H9 (cell line): ENCODE results near the gene RANBP9. TPM values are rescaled to one million over a fixed set of nuclear protein-coding genes. Genes with fewer than 3 reads are reported as not detected.

Source experiments
- DNase-seq: peaks from one replicate; pipeline ENCODE4 v3.0.0-alpha.2; 2017
- H2AFZ ChIP-seq: one replicate; pipeline ENCODE4 v1.6.1; 2013; ENCODE audit warnings: mild to moderate bottlenecking, low read length, control low read depth, moderate library complexity
- H2AK5ac ChIP-seq: 2 replicates; pipeline ENCODE4 v1.6.1; 2013; ENCODE audit warnings: low read length, control low read depth, mixed read lengths; ENCODE audit not compliant: insufficient read length
- H2BK120ac ChIP-seq: one replicate; pipeline ENCODE4 v1.6.1; 2013; ENCODE audit warnings: low read depth, mild to moderate bottlenecking, low read length, control low read depth, inconsistent platforms; ENCODE audit not compliant: poor library complexity, severe bottlenecking
- H2BK12ac ChIP-seq: 2 replicates; pipeline ENCODE4 v1.6.1; 2013; ENCODE audit warnings: low read length, control low read depth, mixed read lengths, low read depth; ENCODE audit not compliant: insufficient read length
- H2BK15ac ChIP-seq: 2 replicates; pipeline ENCODE4 v1.6.1; 2013; ENCODE audit warnings: low read depth, low read length, control low read depth
- H2BK20ac ChIP-seq: one replicate; pipeline ENCODE4 v1.6.1; 2013; ENCODE audit warnings: low read depth, mild to moderate bottlenecking, low read length, control low read depth, inconsistent platforms; ENCODE audit not compliant: poor library complexity, severe bottlenecking
- H2BK5ac ChIP-seq: 2 replicates; pipeline ENCODE4 v1.6.1; 2013; ENCODE audit warnings: low read length, control low read depth, mixed read lengths; ENCODE audit not compliant: insufficient read length
- H3K14ac ChIP-seq: 2 replicates; pipeline ENCODE4 v1.6.1; 2013; ENCODE audit warnings: low read length, control low read depth; ENCODE audit not compliant: insufficient read depth
- H3K18ac ChIP-seq: 2 replicates; pipeline ENCODE4 v1.6.1; 2013; ENCODE audit warnings: low read depth, mild to moderate bottlenecking, mixed read lengths, low read length, control low read depth; ENCODE audit not compliant: insufficient read length
- H3K23ac ChIP-seq: 2 replicates; pipeline ENCODE4 v1.6.1; 2013; ENCODE audit warnings: low read length, control low read depth, mixed read lengths, low read depth; ENCODE audit not compliant: insufficient read length
- H3K23me2 ChIP-seq: 2 replicates; pipeline ENCODE4 v1.6.1; 2013; ENCODE audit warnings: low read depth, mild to moderate bottlenecking, mixed read lengths, low read length, control low read depth; ENCODE audit not compliant: insufficient read length, poor library complexity, severe bottlenecking
- H3K27ac ChIP-seq: 2 replicates; pipeline ENCODE4 v1.5.1; 2013; ENCODE audit warnings: low read length, control low read depth, mixed read lengths, low read depth; ENCODE audit not compliant: insufficient read length
- H3K27me3 ChIP-seq: 2 replicates; pipeline ENCODE4 v1.6.1; 2013; ENCODE audit warnings: low read length, control low read depth, inconsistent platforms; ENCODE audit not compliant: insufficient read depth
- H3K4ac ChIP-seq: 2 replicates; pipeline ENCODE4 v1.6.1; 2013; ENCODE audit warnings: low read depth, mild to moderate bottlenecking, control low read depth, inconsistent platforms, low read length, moderate library complexity
- H3K4me1 ChIP-seq: 2 replicates; pipeline ENCODE4 v1.6.1; 2013; ENCODE audit warnings: low read length, control low read depth, inconsistent platforms; ENCODE audit not compliant: insufficient read depth
- H3K4me2 ChIP-seq: 2 replicates; pipeline ENCODE4 v1.6.1; 2013; ENCODE audit warnings: low read length, control low read depth, mixed read lengths; ENCODE audit not compliant: insufficient read length, insufficient read depth
- H3K56ac ChIP-seq: 2 replicates; pipeline ENCODE4 v1.6.1; 2013; ENCODE audit warnings: low read depth, mild to moderate bottlenecking, mixed read lengths, low read length, control low read depth; ENCODE audit not compliant: insufficient read length
- H3K79me1 ChIP-seq: 2 replicates; pipeline ENCODE4 v1.6.1; 2013; ENCODE audit warnings: low read depth, mild to moderate bottlenecking, moderate library complexity, low read length, control low read depth, inconsistent platforms; ENCODE audit not compliant: insufficient read depth, poor library complexity, severe bottlenecking
- H3K79me2 ChIP-seq: 2 replicates; pipeline ENCODE4 v1.6.1; 2013; ENCODE audit warnings: low read length, control low read depth, inconsistent platforms; ENCODE audit not compliant: insufficient read depth
- H3K9ac ChIP-seq: 2 replicates; pipeline ENCODE4 v1.6.1; 2013; ENCODE audit warnings: low read length, control low read depth, mixed read lengths; ENCODE audit not compliant: insufficient read length; ENCODE audit errors: extremely low read depth
- H3K9me3 ChIP-seq: one replicate; pipeline ENCODE4 v1.6.1; 2013; ENCODE audit warnings: low read depth, low read length, inconsistent platforms; ENCODE audit not compliant: control insufficient read depth
- H3T11ph ChIP-seq: one replicate; pipeline ENCODE4 v1.6.1; 2013; ENCODE audit warnings: mild to moderate bottlenecking, low read length, control low read depth, inconsistent platforms
- H4K20me1 ChIP-seq: one replicate; pipeline ENCODE4 v1.6.1; 2013; ENCODE audit not compliant: control insufficient read depth, insufficient read length, insufficient read depth
- H4K5ac ChIP-seq: 2 replicates; pipeline ENCODE4 v1.6.1; 2013; ENCODE audit warnings: low read depth, mild to moderate bottlenecking, mixed read lengths, low read length, control low read depth; ENCODE audit not compliant: insufficient read length
- H4K8ac ChIP-seq: replicated peaks from 2 replicates; pipeline ENCODE4 v1.6.1; 2013; ENCODE audit warnings: low read length, control low read depth, mixed read lengths, low read depth; ENCODE audit not compliant: insufficient read length
- H4K91ac ChIP-seq: 2 replicates; pipeline ENCODE4 v1.6.1; 2013; ENCODE audit warnings: low read depth, mild to moderate bottlenecking, moderate library complexity, mixed read lengths, low read length, control low read depth; ENCODE audit not compliant: insufficient read length
- H3K27ac Mint-ChIP-seq, 3 experiments: 2 replicates in 2 of 3; 3 replicates in 1 of 3; pipeline ENCODE4 v1.8.0; 2020 to 2021; ENCODE audit warnings: mixed read lengths in 3 of 3, mild to moderate bottlenecking in 1 of 3, moderate library complexity in 1 of 3
- H3K27me3 Mint-ChIP-seq: 2 replicates; pipeline ENCODE4 v1.8.0; 2021; ENCODE audit warnings: low read depth, mild to moderate bottlenecking, moderate library complexity, mixed read lengths
- H3K36me3 Mint-ChIP-seq, 3 experiments: 2 replicates in 2 of 3; 3 replicates in 1 of 3; pipeline ENCODE4 v1.8.0; 2020 to 2021; ENCODE audit warnings: low read depth in 3 of 3, mixed read lengths in 3 of 3; ENCODE audit not compliant: insufficient read depth in 1 of 3
- H3K4me1 Mint-ChIP-seq, 2 experiments: 2 replicates each; pipeline ENCODE4 v1.8.0; 2020; ENCODE audit warnings: mixed read lengths in 2 of 2
- H3K4me3 Mint-ChIP-seq, 2 experiments: 2 replicates in 1 of 2; 3 replicates in 1 of 2; pipeline ENCODE4 v1.8.0; 2020 to 2021; ENCODE audit warnings: mild to moderate bottlenecking in 2 of 2, mixed read lengths in 2 of 2, moderate library complexity in 1 of 2
- H3K9me3 Mint-ChIP-seq, 2 experiments: 2 replicates in 1 of 2; 3 replicates in 1 of 2; pipeline ENCODE4 v1.8.0; 2020; ENCODE audit warnings: mild to moderate bottlenecking in 2 of 2, mixed read lengths in 2 of 2, moderate library complexity in 1 of 2
- WGBS: extraction: QIAGEN DNeasy Blood & Tissue Kit; methylation state at CpG from one replicate; pipeline ENCODE4 v1.1.7; 2013; ENCODE audit warnings: missing lambda C conversion rate, low lambda C conversion rate, mixed read lengths; ENCODE audit not compliant: insufficient read length; ENCODE audit errors: extremely low coverage; 5-methylcytosine and 5-hydroxymethylcytosine counted together
- total RNA-seq: library from RNA; stranded (reverse); gene quantifications from 2 replicates; pipeline ENCODE4 v1.2.1, GENCODE V29; 2021
- TF ChIP-seq, protein P1 (sequence below): fragments of 200-600 bp; sonication (generic); conservative IDR thresholded peaks from 3 replicates; pipeline ENCODE4 v1.8.0; 2021; ENCODE audit warnings: antibody characterized with exemption, mild to moderate bottlenecking

The RANBP9 gene
- total RNA-seq, 1 experiment from 2014 or later, result 37.2 TPM

- Histone ChIP-seq H3K9me3 (no peaks in the 10 kb centered on the region), H4K5ac (peak within 1 kb of the TSS; percentile 31), H2BK12ac (no peak within 1 kb of the TSS), H4K20me1 (no peaks in the 10 kb centered on the region), H2BK5ac (no peak within 1 kb of the TSS), H3K23me2 (peaks cover 8% of the 10 kb centered on the region), H3K18ac (peak within 1 kb of the TSS; percentile 85), H4K91ac (no peak within 1 kb of the TSS), H4K8ac (no peak within 1 kb of the TSS), H3K27ac (no peak within 1 kb of the TSS), H3K4me2 (peak within 1 kb of the TSS; percentile 61), H3K79me2 (peaks cover 4% of the 10 kb centered on the region; the same call in 1 of the 2 replicates), H3K56ac (no peak within 1 kb of the TSS), H3K14ac (peak within 1 kb of the TSS; percentile 76), H2AFZ (no peak within 1 kb of the TSS), H3K4me1 (no peaks in the 10 kb centered on the region), H2AK5ac (no peak within 1 kb of the TSS), H2BK120ac (no peak within 1 kb of the TSS), H3K79me1 (peaks cover 3% of the 10 kb centered on the region), H3K4ac (no peak within 1 kb of the TSS), H2BK15ac (no peak within 1 kb of the TSS), H2BK20ac (no peak within 1 kb of the TSS), H3K27me3 (no peaks in the 10 kb centered on the region), H3T11ph (no peak within 1 kb of the TSS), H3K23ac (no peak within 1 kb of the TSS), H3K9ac (peak within 1 kb of the TSS; percentile 88)
- Mint-ChIP-seq H3K4me3 (peak within 1 kb of the TSS; percentile 99 to 100), H3K9me3 (no peaks in the 10 kb centered on the region; a peak in 1 of 5 replicates), H3K27ac (peak within 1 kb of the TSS; percentile 74 to 97 (median 91)), H3K4me1 (peaks cover 18 to 24% of the 10 kb centered on the region in 2 experiments), H3K27me3 (peaks cover 3% of the 10 kb centered on the region; the same call in 1 of the 2 replicates), H3K36me3 (peaks cover 7 to 49% (median 34%) of the 10 kb centered on the region in 3 experiments; a peak in 6 of 7 replicates)
- DNase-seq, result peak; percentile 96
- TF ChIP-seq, protein P1, sequence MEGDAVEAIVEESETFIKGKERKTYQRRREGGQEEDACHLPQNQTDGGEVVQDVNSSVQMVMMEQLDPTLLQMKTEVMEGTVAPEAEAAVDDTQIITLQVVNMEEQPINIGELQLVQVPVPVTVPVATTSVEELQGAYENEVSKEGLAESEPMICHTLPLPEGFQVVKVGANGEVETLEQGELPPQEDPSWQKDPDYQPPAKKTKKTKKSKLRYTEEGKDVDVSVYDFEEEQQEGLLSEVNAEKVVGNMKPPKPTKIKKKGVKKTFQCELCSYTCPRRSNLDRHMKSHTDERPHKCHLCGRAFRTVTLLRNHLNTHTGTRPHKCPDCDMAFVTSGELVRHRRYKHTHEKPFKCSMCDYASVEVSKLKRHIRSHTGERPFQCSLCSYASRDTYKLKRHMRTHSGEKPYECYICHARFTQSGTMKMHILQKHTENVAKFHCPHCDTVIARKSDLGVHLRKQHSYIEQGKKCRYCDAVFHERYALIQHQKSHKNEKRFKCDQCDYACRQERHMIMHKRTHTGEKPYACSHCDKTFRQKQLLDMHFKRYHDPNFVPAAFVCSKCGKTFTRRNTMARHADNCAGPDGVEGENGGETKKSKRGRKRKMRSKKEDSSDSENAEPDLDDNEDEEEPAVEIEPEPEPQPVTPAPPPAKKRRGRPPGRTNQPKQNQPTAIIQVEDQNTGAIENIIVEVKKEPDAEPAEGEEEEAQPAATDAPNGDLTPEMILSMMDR, result peak; percentile 86
- WGBS, result no CpG with 5 or more reads among the region's 85 CpGs
Measured at GRCh38 chr6:13614926-13615791, 96.5 kb downstream of the RANBP9 start, which contains the start of gene NOL7. Gene NOL7 (plus strand): TSS chr6:13615335. CDS start chr6:13615359, 24 bp downstream.
